DOHH2 (cell line): ENCODE data around the gene CACNA1B.

Experiments used
- CTCF ChIP-seq: fragments of 200-600 bp; sonication (generic); IDR thresholded peaks from one replicate; pipeline ENCODE4 v1.5.1; 2014; ENCODE audit warnings: antibody characterized with exemption, mild to moderate bottlenecking, low read depth, low read length; ENCODE audit not compliant: poor library complexity, severe bottlenecking
- EZH2phosphoT487 ChIP-seq: fragments of 200-600 bp; sonication (generic); IDR thresholded peaks from 2 replicates; pipeline ENCODE4 v1.6.1; 2017; ENCODE audit warnings: borderline replicate concordance, mild to moderate bottlenecking, antibody characterized with exemption, low read length, moderate library complexity, mixed read lengths

DNA sequence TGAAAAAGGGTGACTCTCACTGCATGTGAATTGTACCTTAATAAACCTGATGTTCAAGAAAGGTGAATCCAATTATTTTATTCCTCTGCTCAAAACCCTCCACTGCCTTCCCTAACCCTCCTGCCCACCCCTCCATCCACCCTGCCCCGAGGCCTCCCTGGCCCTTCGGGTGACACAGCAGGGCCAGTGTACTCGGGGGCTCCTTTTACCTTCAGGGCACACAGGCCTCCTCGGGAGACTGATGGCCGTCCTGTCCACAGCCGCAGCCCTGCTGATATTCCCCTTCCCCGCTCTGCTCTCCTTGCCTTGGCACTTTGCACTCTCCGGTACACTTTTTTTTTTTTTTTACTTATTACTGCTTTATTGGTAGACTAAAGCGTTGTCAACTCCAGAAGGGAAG is 234.0 kb downstream of the CACNA1B start:
- TF ChIP-seq CTCF (no peak), EZH2phosphoT487 (no peak)
